Neutrophil (primary cell): ENCODE results near the gene EEF2K.

Experiments
- H3K27ac ChIP-seq: fragments of 200-600 bp; sonication (generic); 2 replicates; pipeline ENCODE4 v1.5.1; 2016; ENCODE audit warnings: mild to moderate bottlenecking, moderate library complexity
- H3K27me3 ChIP-seq: fragments of 200-600 bp; sonication (generic); 2 replicates; pipeline ENCODE4 v1.6.0; 2016; ENCODE audit warnings: mild to moderate bottlenecking
- H3K36me3 ChIP-seq: fragments of 200-600 bp; sonication (generic); 2 replicates; pipeline ENCODE4 v1.5.1; 2017
- H3K4me1 ChIP-seq, 2 experiments: fragments of 200-600 bp in 1 of 2; sonication (generic) in 1 of 2; 1 replicate in 1 of 2; 2 replicates in 1 of 2; pipeline versions ENCODE4 v1.5.1 to v1.6.1; 2013 to 2016; ENCODE audit warnings: low read depth in 1 of 2, low read length in 1 of 2, mild to moderate bottlenecking in 1 of 2, moderate library complexity in 1 of 2; ENCODE audit not compliant: control insufficient read depth in 1 of 2, insufficient read depth in 1 of 2
- H3K4me3 ChIP-seq, 2 experiments: fragments of 200-600 bp in 1 of 2; sonication (generic) in 1 of 2; 1 replicate in 1 of 2; 2 replicates in 1 of 2; pipeline ENCODE4 v1.5.1; 2013 to 2016; ENCODE audit warnings: low read depth in 1 of 2, low read length in 1 of 2, mild to moderate bottlenecking in 1 of 2, moderate library complexity in 1 of 2
- H3K9me3 ChIP-seq: fragments of 200-600 bp; sonication (generic); 2 replicates; pipeline ENCODE4 v1.5.1; 2016
- CTCF ChIP-seq: fragments of 200-600 bp; sonication (generic); IDR thresholded peaks from 2 replicates; pipeline ENCODE4 v1.5.1; 2016; ENCODE audit warnings: antibody characterized with exemption

The EEF2K gene

GRCh38 chr16:22186517-22186916, 19.6 kb upstream of the EEF2K start:
- H3K4me1 ChIP-seq: peaks cover 17 to 18% of the 10 kb centered on the region in 2 experiments
- no peak overlapping the region for H3K4me3 ChIP-seq
- H3K9me3 ChIP-seq: no peaks in the 10 kb centered on the region
- no peak for TF ChIP-seq CTCF
- H3K27ac ChIP-seq: no peak overlapping the region
- no peaks in the 10 kb centered on the region for H3K27me3 ChIP-seq
- H3K36me3 ChIP-seq: no peaks in the 10 kb centered on the region

DNA sequence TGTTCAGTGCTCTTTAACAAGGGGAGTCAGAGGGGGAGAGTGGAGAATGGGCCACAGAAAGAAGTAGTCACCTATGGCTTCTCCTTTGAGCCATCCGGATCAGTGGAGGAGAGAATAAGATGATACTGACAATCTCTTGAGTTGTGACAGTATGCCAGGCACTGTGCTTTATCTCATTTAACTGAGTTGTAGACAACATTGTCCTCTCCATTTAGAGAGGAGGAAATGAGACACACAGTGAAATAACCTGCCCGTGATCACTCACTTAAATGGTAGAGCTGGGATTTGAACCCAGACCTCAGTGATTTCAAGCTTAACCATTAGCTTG, 17.8 kb upstream of the EEF2K start:
- no peak overlapping the region for H3K4me3 ChIP-seq
- no peaks in the 10 kb centered on the region for H3K9me3 ChIP-seq
- H3K4me1 ChIP-seq: peaks cover 28 to 30% of the 10 kb centered on the region in 2 experiments
- H3K36me3 ChIP-seq: no peaks in the 10 kb centered on the region
- TF ChIP-seq CTCF: no peak
- no peaks in the 10 kb centered on the region for H3K27me3 ChIP-seq
- no peak overlapping the region for H3K27ac ChIP-seq

DNA sequence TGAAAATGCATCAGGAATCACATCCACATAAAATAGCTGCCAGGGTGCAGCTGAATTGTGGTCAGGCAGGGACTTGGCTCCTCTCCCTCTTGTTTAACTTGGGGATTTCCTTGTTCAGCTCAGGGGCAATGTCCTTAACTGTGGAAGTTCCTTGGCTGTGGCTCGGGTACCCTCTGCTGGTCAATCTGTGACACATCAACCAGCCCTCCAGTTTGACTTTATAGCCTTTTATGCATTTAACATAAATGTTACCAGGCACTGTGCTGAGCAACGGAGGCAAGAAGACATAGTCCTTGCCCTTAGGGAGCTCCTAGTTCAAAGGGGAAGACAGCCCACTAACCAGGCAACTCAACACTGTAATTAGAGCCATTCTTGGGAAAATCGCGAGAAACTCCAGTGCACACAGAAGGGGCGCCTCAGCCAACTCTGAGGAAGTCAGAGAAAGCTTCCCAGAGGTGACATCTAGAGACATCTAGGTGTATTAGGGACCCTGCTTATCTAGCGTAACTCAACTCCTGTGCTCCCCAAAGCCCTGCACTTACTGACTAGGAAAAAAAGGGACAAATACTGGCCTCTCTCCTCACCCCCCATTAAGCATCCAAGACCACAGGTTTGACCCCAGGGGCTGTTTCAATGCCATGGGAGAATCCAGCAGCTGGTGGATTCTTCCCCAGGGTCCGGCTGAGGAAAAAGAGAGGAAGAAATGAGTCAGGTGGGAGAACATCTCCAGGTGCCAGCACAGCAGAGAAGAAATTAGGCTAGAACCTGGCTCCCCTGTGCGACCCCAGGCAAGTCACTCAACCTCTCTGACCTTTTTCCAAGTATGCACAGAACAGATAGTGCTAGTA, 17.3 kb upstream of the EEF2K start:
- H3K27ac ChIP-seq: peak overlapping the region; percentile 94
- H3K4me1 ChIP-seq: peaks cover 28 to 30% of the 10 kb centered on the region in 2 experiments
- H3K27me3 ChIP-seq: no peaks in the 10 kb centered on the region
- H3K9me3 ChIP-seq: no peaks in the 10 kb centered on the region
- peak; percentile 67 for TF ChIP-seq CTCF
- H3K36me3 ChIP-seq: no peaks in the 10 kb centered on the region
- H3K4me3 ChIP-seq: peak overlapping the region in 1 of 2 experiments; percentile 87

- peaks cover 28 to 30% of the 10 kb centered on the region in 2 experiments for H3K4me1 ChIP-seq
- no peaks in the 10 kb centered on the region for H3K27me3 ChIP-seq
- peak overlapping the region; percentile 94 for H3K27ac ChIP-seq
- no peaks in the 10 kb centered on the region for H3K36me3 ChIP-seq
- H3K9me3 ChIP-seq: no peaks in the 10 kb centered on the region
- no peak for TF ChIP-seq CTCF
- H3K4me3 ChIP-seq: peak overlapping the region; percentile 87 to 90
These were observed 16.5 kb upstream of the EEF2K start for GRCh38 chr16:22189473-22190080.

DNA sequence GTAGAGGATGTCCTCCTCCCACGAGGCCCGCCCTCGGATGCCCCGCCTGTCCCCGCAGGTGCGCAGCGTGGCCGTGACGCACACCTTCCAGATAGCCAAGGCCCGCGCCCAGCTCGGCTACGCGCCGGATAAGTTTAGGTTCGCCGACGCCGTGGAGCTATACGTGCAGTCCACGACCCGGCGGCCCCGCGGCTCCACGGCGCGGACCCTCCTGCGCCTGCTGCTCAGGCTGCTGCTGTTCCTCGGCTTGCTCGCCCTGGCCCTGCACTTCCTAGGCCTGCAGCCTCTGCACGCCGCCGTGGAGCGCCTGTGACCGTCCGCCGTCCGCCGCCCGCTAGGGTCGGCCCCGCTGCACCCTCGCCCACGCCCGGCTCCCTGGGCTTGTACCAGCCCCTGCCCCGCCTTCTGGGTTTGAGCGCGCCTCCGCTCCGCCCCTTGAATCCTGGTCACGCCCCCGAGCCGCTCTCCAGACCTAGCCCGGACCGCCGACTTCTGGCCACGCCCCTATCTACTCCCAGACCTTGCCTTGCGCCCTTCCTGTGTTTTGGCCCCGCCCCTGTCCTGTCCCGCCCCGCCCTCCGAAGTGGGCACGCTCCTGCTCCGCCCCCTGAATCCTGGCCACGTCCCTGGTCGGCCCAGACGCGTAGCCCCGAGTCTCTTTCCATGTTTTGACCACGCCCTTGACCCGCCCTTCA, 15.8 kb upstream of the EEF2K start:
- no peak for TF ChIP-seq CTCF
- peaks cover 32 to 34% of the 10 kb centered on the region in 2 experiments for H3K4me1 ChIP-seq
- no peaks in the 10 kb centered on the region for H3K36me3 ChIP-seq
- no peaks in the 10 kb centered on the region for H3K27me3 ChIP-seq
- peak overlapping the region; percentile 94 for H3K27ac ChIP-seq
- H3K9me3 ChIP-seq: no peaks in the 10 kb centered on the region
- H3K4me3 ChIP-seq: peak overlapping the region; percentile 87 to 90
